HepG2 (cell line): ENCODE results near the gene FGFBP1. TPM values are rescaled to one million over a fixed set of nuclear protein-coding genes. Genes with fewer than 3 reads are reported as not detected.

Experiments used
- ATAC-seq: fragments of 200-7000 bp; cut with Tn5 transposase; 3 replicates; pipeline ENCODE4 v1.9.1; 2020; ENCODE audit warnings: mild to moderate bottlenecking, moderate library complexity
- Bru-seq: library from RNA; stranded (reverse); fragments of 400-500 nt; gene quantifications from one replicate; lab custom pipeline; 2021; lab: Mats Ljungman, UMichigan
- BruChase-seq, 2 experiments: library from RNA; stranded (reverse); fragments of 400-500 nt; gene quantifications; one replicate each; lab custom pipeline; 2021; lab: Mats Ljungman, UMichigan
- BruUV-seq: library from RNA; stranded (reverse); fragments of 400-500 nt; replicated peaks from 2 replicates; lab custom pipeline; 2021; lab: Mats Ljungman, UMichigan
- CTCF ChIA-PET: fragments of 300-600 bp; formaldehyde crosslinking; extraction: SDS; loops from one replicate; lab custom pipeline; 2021; ENCODE audit warnings: low total read pairs, inconsistent platforms, low intra/inter-chr PET ratio; lab: Yijun Ruan, JAX
- POLR2A ChIA-PET: fragments of 350-600 bp; sonication (Branson Sonifier 250); formaldehyde crosslinking; loops from one replicate; lab custom pipeline; 2020; ENCODE audit warnings: antibody characterized with exemption, inconsistent platforms; lab: Yijun Ruan, JAX
- DNase-seq: peaks from one replicate; pipeline ENCODE4 v3.0.0-alpha.2; 2015; ENCODE audit warnings: low spot score
- FAIRE-seq: peaks from 3 replicates; lab custom pipeline; 2011; peaks lifted over from hg19 to GRCh38; lab: Jason Lieb, UNC
- H2AFZ ChIP-seq: one replicate; pipeline ENCODE4 v1.6.1; 2011; ENCODE audit warnings: low read length, inconsistent platforms
- H3K27ac ChIP-seq: fragments of 300-600 bp; 3 replicates; pipeline ENCODE4 v1.8.0; 2011; ENCODE audit warnings: mixed run types, mild to moderate bottlenecking, mixed read lengths, low read length, inconsistent platforms; ENCODE audit not compliant: insufficient read depth; ENCODE audit errors: extremely low read length
- H3K27me3 ChIP-seq, 2 experiments: fragments of 200-600 bp in 1 of 2; 2 replicates in 1 of 2; 3 replicates in 1 of 2; pipeline versions ENCODE4 v1.6.0 to v1.8.0; 2011; ENCODE audit warnings: low read length in 2 of 2, mild to moderate bottlenecking in 2 of 2, moderate library complexity in 2 of 2, inconsistent platforms in 1 of 2; ENCODE audit not compliant: insufficient read depth in 2 of 2, control insufficient read depth in 1 of 2
- H3K36me3 ChIP-seq, 2 experiments: fragments of 200-600 bp in 1 of 2; replicated peaks in 1 of 2; 2 replicates in 1 of 2; 3 replicates in 1 of 2; pipeline versions ENCODE4 v1.5.1 to v1.8.0; 2011; ENCODE audit warnings: low read length in 2 of 2, inconsistent platforms in 1 of 2; ENCODE audit not compliant: insufficient read depth in 2 of 2, control insufficient read depth in 1 of 2
- H3K4me1 ChIP-seq: 2 replicates; pipeline ENCODE4 v1.5.1; 2012; ENCODE audit warnings: low read length, inconsistent platforms; ENCODE audit not compliant: insufficient read depth
- H3K4me2 ChIP-seq: 2 replicates; pipeline ENCODE4 v1.6.0; 2011; ENCODE audit warnings: low read depth, low read length, inconsistent platforms
- H3K4me3 ChIP-seq, 3 experiments: fragments of 200-600 bp in 1 of 3; sonication (generic), shearing (Covaris generic) in 1 of 3; replicated peaks in 1 of 3; 2 replicates each; pipeline ENCODE4 v1.5.1; 2011 to 2016; ENCODE audit warnings: low read length in 3 of 3, inconsistent platforms in 2 of 3, low read depth in 2 of 3, mild to moderate bottlenecking in 2 of 3, control low read depth in 1 of 3, mixed read lengths in 1 of 3; ENCODE audit not compliant: insufficient read depth in 1 of 3
- H3K79me2 ChIP-seq: one replicate; pipeline ENCODE4 v1.6.1; 2011; ENCODE audit warnings: low read length, inconsistent platforms; ENCODE audit not compliant: insufficient read depth
- H3K9ac ChIP-seq: 2 replicates; pipeline ENCODE4 v1.6.0; 2011; ENCODE audit warnings: mild to moderate bottlenecking, low read depth, low read length, inconsistent platforms; ENCODE audit not compliant: insufficient read depth
- H3K9me3 ChIP-seq: 2 replicates; pipeline ENCODE4 v1.5.1; 2012; ENCODE audit warnings: mild to moderate bottlenecking, low read length
- H4K20me1 ChIP-seq: 2 replicates; pipeline ENCODE4 v1.6.0; 2011; ENCODE audit warnings: inconsistent platforms, mild to moderate bottlenecking, low read length, moderate library complexity; ENCODE audit not compliant: insufficient read depth
- THAP11 ChIP-seq: IDR thresholded peaks from 2 replicates; pipeline ENCODE4 v1.6.1; 2016; ENCODE audit warnings: missing biosample characterization, missing genetic modification reagents
- ZFP36L2 ChIP-seq: sonication (generic); formaldehyde crosslinking; IDR thresholded peaks from 2 replicates; pipeline ENCODE4 v1.4.0; 2020; ENCODE audit warnings: missing genetic modification reagents
- ZNF773 ChIP-seq: sonication (generic); formaldehyde crosslinking; IDR thresholded peaks from 2 replicates; pipeline ENCODE4 v1.4.0; 2020; ENCODE audit warnings: missing genetic modification reagents, borderline replicate concordance
- WGBS: methylation state at CpG from one replicate; pipeline ENCODE4 v1.1.6; 2017; ENCODE audit warnings: low lambda C conversion rate; 5-methylcytosine and 5-hydroxymethylcytosine counted together
- in situ Hi-C: cut with HindIII; loops from 2 replicates; pipeline ENCODE4 v1.10.0; 2017; ENCODE audit warnings: low pct_unique_long_range_greater_than_20kb; ENCODE audit not compliant: extremely low pct_ligation_motif_present
- intact Hi-C: fragments of 100-400 bp; cut with micrococcal nuclease; formaldehyde crosslinking; loops from one replicate; pipeline ENCODE4 v1.10.0; 2022; ENCODE audit not compliant: unreplicated experiment
- long read RNA-seq, 2 experiments: library from RNA in 1 of 2; library from polyadenylated mRNA in 1 of 2; stranded (forward) in 1 of 2; unstranded in 1 of 2; transcript quantifications; one replicate each; pipeline ENCODE4 v2.0.0, GENCODE V29; 2019 to 2022
- polyA minus RNA-seq, 3 experiments: library from RNA; depleted of rRNA, polyadenylated mRNA; stranded (reverse); fragments of >200 nt; gene quantifications; 2 replicates each; pipeline ENCODE4 v1.2.3, GENCODE V29; 2011; ENCODE audit warnings: low replicate concordance in 1 of 3
- polyA plus RNA-seq, 8 experiments: library from polyadenylated mRNA; depleted of rRNA in 3 of 8; stranded (reverse) in 7 of 8; unstranded in 1 of 8; fragments of >200 nt; fragmentation: Illumina TruSeq in 4 of 8; extraction: Trizol in 4 of 8; gene quantifications; 2 replicates each; pipeline versions ENCODE4 v1.2.1 to v1.2.3, GENCODE V29; 2011 to 2016; ENCODE audit warnings: low read depth in 4 of 8, missing spikeins in 1 of 8, mixed read lengths in 1 of 8; ENCODE audit not compliant: insufficient read depth in 1 of 8
- total RNA-seq, 5 experiments: library from RNA; depleted of rRNA; stranded (reverse); fragments of >200 nt; fragmentation: Illumina TruSeq; extraction: Trizol; gene quantifications; 2 replicates each; pipeline ENCODE4 v1.2.3, GENCODE V29; 2016; ENCODE audit warnings: low read depth in 1 of 5
- TF ChIP-seq, protein P1 (sequence below): sonication (generic); formaldehyde crosslinking; IDR thresholded peaks from 2 replicates; pipeline ENCODE4 v1.5.0; 2020; ENCODE audit warnings: missing genetic modification reagents

Gene FGFBP1
- not detected in 2 replicates for total RNA-seq (2016; rRNA removed; fragmentation: Illumina TruSeq; extraction: Trizol)
- not detected in 2 replicates for total RNA-seq (2016; cell fraction: cytosol; rRNA removed; fragmentation: Illumina TruSeq; extraction: Trizol; ENCODE audit: low read depth)
- total RNA-seq (2016; cell fraction: insoluble cytoplasmic fraction; rRNA removed; fragmentation: Illumina TruSeq; extraction: Trizol), result not detected in 2 replicates
- not detected in 2 replicates for total RNA-seq (2016; cell fraction: membrane; rRNA removed; fragmentation: Illumina TruSeq; extraction: Trizol)
- total RNA-seq (2016; cell fraction: nucleus; rRNA removed; fragmentation: Illumina TruSeq; extraction: Trizol), result not detected in 2 replicates
- not detected in 2 replicates for polyA plus RNA-seq (2011; rRNA removed)
- not detected in 2 replicates for polyA plus RNA-seq (2011; cell fraction: cytosol; rRNA removed)
- not detected in 2 replicates for polyA plus RNA-seq (2011; cell fraction: nucleus; rRNA removed)
- not detected in 2 replicates for polyA plus RNA-seq (2012)
- not detected in 2 replicates for polyA plus RNA-seq (2016; cell fraction: cytosol; fragmentation: Illumina TruSeq; extraction: Trizol; ENCODE audit: low read depth)
- polyA plus RNA-seq (2016; cell fraction: insoluble cytoplasmic fraction; fragmentation: Illumina TruSeq; extraction: Trizol; ENCODE audit: low read depth), result not detected in 2 replicates
- polyA plus RNA-seq (2016; cell fraction: membrane; fragmentation: Illumina TruSeq; extraction: Trizol; ENCODE audit: low read depth), result not detected in 2 replicates
- not detected in 2 replicates for polyA plus RNA-seq (2016; cell fraction: nucleus; fragmentation: Illumina TruSeq; extraction: Trizol; ENCODE audit: insufficient read depth, low read depth)
- 2.8 TPM in 1 of 2 replicates, not detected in the other for polyA minus RNA-seq (2011; rRNA and poly(A)+ RNA removed; ENCODE audit: low replicate concordance)
- not detected in 2 replicates for polyA minus RNA-seq (2011; cell fraction: cytosol; rRNA and poly(A)+ RNA removed)
- polyA minus RNA-seq (2011; cell fraction: nucleus; rRNA and poly(A)+ RNA removed), result not detected in 2 replicates
- not detected for Bru-seq, nascent RNA
- BruChase-seq, experiment 1, labeled RNA remaining after a 6-hour chase, result not detected
- not detected for BruChase-seq, experiment 2, labeled RNA remaining after a 2-hour chase
- long read RNA-seq, experiment 1, result 0 reads
- long read RNA-seq, experiment 2, result 0 reads

DNA sequence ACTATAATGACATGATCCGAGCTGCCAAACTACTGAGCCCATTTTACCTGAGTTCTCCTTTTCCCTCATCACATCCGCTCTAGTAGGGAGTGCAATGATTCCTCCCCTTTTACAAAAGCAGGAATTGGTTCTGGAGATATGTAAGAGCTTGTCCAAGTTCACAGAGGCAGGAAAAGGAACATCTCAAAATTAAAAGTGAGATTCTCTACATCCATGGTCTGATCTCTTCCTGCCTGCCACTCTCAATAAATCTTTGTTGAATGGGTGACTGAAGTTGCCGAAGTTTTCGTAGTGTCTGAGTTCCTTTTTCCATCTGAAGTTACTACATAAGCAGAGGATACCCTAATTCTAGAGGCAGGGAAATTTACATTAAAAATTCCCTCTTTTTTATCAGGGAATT lies at the start of gene FGFBP1:
FGFBP1 (minus strand) TSS at position 101 of the 400 bp plus-strand sequence. CDS start 2,108 bp downstream, outside the sequence.
- no peaks in the 10 kb centered on the region for H3K4me1 ChIP-seq
- CTCF ChIA-PET, result no interaction called here
- no peak within 1 kb of the TSS for H3K9ac ChIP-seq
- no peaks in the 10 kb centered on the region for H3K9me3 ChIP-seq
- TF ChIP-seq THAP11 (CRISPR knock-in tag) (no peak), ZNF773 (CRISPR knock-in tag) (no peak), ZFP36L2 (CRISPR knock-in tag) (no peak)
- TF ChIP-seq, protein P1, sequence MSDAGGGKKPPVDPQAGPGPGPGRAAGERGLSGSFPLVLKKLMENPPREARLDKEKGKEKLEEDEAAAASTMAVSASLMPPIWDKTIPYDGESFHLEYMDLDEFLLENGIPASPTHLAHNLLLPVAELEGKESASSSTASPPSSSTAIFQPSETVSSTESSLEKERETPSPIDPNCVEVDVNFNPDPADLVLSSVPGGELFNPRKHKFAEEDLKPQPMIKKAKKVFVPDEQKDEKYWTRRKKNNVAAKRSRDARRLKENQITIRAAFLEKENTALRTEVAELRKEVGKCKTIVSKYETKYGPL, result no peak
- TF ChIP-seq, all 625 proteins: peak for 0
- Histone ChIP-seq H3K36me3 (no peaks in the 10 kb centered on the region), H3K4me3 (no peak within 1 kb of the TSS), H3K27me3 (peaks cover 2 to 11% of the 10 kb centered on the region in 2 experiments; a peak in 1 of 5 replicates), H4K20me1 (no peaks in the 10 kb centered on the region), H2AFZ (no peak within 1 kb of the TSS), H3K79me2 (no peaks in the 10 kb centered on the region), H3K4me2 (no peak within 1 kb of the TSS), H3K27ac (no peak within 1 kb of the TSS)
- no TSS peak for BruUV-seq
- POLR2A ChIA-PET, result no interaction called here
- ATAC-seq (no peak), FAIRE-seq (no peak), DNase-seq (no peak)
- in situ Hi-C loops, result no loop called here
- 3% methylated on average over 4 of the region's 4 CpGs for WGBS
- intact Hi-C loops, result no loop called here
